HuH-7.5 (cell line): Measurements from ENCODE around the gene ENOSF1.

Experiments used
- DNase-seq: peaks from one replicate; pipeline ENCODE4 v3.0.0; 2011; ENCODE audit warnings: low spot score

The ENOSF1 gene

DNA sequence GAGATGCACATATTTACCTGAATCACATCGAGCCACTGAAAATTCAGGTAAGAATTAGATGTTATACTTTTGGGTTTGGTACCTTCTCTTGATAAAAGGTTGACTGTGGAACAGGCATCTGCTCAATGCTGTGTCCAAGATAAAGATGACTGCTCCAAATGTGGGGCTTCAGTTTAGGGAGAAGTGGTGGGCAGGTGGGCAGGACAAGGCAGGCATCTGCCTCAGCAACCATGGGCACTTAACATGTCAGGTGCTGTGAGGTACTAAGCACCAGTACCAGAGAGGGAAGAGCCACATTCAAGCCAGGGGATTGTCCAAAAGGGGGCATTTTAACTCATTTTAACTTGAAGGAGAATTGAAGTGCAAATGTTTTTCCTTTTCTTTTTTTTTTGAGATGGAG lies 41.0 kb downstream of the ENOSF1 start:
- DNase-seq: no peak

DNA sequence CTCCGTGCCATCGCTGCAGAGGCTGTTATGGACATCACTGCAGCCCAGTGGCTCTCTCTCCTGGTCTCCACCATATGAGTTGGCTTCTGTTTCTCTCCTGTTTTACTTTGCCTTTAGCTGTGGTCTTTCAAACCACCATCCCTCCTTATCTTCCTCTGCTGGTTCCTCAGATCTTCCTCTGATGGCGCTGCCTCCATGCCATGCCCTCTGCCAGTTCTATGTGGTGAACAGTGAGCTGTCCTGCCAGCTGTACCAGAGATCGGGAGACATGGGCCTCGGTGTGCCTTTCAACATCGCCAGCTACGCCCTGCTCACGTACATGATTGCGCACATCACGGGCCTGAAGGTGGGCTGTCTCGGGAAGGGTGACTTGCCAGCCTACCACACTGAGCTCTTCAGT lies 41.9 kb downstream of the ENOSF1 start:
- no peak for DNase-seq

DNA sequence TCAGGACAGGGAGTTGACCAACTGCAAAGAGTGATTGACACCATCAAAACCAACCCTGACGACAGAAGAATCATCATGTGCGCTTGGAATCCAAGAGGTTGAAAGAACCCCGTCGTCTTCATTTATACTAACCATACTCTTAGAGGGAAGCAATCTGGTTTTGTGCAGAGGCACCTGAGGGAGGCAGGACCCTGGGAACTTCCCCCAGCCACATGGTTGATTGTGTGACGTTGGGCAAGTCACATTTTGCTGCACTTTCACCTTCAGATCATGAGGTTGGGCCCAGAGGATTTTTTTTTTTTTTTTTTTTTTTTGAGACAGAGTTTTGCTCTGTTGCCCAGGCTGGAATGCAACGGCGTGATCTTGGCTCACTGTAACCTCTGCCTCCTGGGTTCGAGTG lies 43.4 kb downstream of the ENOSF1 start:
- DNase-seq: no peak

DNA sequence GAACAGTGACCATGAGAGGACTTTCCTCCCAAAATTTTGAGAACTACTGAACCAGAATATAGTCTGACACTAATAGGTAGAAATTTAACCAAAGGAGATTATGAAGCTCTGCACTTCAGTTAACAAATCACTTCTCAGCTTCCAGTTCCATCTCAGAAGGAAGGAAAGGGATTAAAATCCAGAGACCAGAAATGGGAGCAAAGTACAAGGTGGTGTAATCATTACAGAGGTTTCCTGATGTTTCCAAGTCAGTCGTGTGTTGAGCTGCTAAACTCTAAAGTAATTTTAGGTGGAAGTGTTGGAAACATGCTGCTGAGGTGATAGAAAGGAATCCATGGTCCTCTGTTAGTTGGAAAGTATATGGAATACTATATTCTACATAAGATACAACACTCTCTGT lies 44.2 kb downstream of the ENOSF1 start:
- no peak for DNase-seq

DNA sequence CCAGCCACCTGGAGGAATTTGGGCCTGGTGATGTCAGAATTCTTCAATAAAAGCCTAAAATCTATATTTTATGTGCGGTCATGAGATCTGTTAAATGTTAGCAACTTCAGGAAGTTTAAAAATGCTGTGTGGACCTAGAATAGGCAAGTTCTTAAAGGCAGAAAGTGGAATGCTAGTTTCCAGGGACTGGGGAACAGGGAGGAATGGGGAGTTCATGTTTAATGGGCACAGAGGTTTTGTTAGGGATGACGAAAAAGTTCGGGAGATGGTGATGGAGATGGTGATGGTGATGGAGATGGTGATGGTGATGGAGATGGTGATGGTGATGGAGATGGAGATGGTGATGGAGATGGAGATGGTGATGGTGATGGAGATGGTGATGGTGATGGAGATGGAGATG lies 45.8 kb downstream of the ENOSF1 start:
- DNase-seq: no peak

DNA sequence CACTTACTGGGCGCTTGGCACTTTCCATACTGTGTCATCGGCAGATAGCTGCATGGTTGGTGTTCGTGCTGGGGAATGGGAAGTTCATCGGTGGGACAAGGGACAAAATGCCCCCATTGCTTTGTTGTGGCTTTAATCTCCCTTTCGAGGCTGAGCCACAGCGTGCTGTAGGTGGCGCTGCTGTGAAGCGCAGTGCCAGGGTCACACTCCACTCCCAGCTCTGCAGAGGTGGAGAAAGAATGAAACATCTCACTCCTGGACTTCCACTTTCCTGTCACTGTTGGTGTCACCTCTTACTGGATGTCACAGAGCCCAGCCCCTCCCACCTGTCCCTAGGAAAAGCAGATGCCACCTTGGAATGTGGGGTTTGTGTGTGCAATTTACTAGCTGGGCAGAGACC lies 46.3 kb downstream of the ENOSF1 start:
- peak; percentile 44 for DNase-seq

DNA sequence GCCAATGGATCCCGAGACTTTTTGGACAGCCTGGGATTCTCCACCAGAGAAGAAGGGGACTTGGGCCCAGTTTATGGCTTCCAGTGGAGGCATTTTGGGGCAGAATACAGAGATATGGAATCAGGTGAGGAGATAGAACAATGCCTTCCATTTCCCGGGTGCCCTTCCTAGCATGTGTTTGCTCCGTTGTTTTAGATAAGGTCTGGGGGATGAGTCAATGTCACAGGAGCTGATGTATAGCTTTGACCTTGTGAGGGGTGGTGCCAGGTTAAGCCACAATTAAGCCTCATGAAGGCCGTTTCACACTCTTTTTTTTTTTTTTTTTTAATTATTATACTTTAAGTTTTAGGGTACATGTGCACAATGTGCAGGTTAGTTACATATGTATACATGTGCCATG lies 50.2 kb downstream of the ENOSF1 start:
- DNase-seq: no peak

DNA sequence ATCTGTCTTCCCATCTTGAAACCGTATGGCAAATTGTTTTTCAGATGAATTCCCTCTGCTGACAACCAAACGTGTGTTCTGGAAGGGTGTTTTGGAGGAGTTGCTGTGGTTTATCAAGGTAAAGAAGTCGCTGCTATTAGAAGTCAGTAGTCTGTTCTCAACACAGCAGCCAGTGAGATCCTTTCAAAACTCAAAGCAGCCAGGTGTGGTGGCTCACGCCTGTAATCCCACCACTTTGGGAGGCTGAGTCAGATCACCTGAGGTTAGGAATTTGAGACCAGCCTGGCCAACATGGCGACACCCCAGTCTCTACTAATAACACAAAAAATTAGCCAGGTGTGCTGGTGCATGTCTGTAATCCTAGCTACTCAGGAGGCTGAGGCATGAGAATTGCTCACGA lies 52.8 kb downstream of the ENOSF1 start:
- no peak for DNase-seq

DNA sequence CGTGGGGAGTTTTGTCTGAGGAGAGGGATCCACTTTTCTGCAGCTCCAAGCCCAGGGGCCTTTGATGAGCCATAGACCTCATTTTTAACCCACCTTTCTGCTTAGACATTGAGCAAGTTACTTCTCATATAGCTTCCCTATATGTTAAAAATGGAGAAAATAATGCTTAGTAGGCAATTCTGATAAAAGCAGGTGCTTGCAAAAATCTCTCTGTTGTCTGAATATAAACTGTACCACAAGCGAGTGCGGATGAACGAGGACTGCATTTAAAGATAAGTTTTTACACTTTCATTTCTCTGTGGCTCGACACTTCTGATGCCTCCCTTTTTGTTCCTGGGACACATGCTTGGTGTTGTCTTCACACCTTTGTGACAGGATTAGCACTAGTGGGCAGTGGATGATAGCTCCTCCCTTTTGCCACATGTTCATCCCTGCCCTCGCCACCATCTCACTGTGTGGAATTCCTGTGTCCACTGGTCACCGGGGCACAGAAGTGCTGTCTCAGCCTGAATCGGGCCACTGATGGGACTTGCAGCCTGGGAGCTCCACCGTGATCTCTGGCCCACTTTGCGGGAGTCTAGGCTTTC lies 53.4 kb downstream of the ENOSF1 start:
- no peak for DNase-seq

DNA sequence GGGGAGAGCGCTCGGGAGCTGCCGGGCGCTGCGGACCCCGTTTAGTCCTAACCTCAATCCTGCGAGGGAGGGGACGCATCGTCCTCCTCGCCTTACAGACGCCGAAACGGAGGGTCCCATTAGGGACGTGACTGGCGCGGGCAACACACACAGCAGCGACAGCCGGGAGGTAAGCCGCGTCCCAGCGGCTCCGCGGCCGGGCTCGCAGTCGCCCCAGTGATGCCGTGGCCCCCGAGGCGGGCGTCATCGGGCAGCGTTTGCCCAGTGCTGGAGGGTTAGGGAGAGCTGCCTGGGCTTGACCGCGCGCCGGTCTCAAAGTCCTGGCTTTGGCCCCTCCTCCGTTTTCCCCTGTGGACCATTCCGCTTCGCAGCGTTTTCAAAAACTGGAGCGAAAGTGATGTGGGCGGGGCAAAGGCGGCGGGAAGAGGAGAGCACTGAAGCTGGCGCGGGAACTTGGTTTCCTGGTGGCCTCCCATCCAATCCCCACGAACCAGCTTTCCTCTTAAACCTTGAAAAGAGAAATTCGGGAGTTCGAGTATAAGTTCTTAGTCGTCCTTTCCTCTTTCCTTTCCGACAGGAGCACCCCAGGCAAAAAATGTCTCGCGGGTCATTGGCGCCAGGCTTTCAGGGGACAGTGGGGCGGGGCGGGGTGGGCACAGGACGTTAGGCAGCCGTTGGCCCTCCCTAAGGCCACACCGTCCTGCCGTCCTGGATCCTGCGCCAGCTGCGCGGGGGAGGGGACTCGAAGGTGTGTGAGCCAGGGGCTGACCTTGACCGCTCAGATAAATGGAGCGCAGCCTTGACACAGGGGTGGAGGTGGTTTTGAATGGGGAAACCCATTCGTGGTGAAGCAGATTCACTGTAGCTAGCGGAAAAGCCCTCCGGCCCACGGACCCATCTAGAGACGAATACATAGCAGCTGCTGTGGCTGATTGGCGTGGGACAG lies 54.2 kb downstream of the ENOSF1 start:
- DNase-seq: peak; percentile 94

DNA sequence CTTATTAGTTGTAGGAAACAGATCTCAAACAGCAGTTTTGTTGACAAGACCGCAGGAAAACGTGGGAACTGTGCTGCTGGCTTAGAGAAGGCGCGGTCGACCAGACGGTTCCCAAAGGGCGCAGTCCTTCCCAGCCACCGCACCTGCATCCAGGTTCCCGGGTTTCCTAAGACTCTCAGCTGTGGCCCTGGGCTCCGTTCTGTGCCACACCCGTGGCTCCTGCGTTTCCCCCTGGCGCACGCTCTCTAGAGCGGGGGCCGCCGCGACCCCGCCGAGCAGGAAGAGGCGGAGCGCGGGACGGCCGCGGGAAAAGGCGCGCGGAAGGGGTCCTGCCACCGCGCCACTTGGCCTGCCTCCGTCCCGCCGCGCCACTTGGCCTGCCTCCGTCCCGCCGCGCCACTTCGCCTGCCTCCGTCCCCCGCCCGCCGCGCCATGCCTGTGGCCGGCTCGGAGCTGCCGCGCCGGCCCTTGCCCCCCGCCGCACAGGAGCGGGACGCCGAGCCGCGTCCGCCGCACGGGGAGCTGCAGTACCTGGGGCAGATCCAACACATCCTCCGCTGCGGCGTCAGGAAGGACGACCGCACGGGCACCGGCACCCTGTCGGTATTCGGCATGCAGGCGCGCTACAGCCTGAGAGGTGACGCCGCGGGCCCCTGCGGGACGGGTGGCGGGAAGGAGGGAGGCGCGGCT lies 55.0 kb downstream of the ENOSF1 start, which contains the start of gene TYMS:
TSS of gene TYMS (plus strand) at position 343 of the 690 bp plus-strand sequence. CDS start at position 433, 90 bp downstream.
- DNase-seq: peak; percentile 73

DNA sequence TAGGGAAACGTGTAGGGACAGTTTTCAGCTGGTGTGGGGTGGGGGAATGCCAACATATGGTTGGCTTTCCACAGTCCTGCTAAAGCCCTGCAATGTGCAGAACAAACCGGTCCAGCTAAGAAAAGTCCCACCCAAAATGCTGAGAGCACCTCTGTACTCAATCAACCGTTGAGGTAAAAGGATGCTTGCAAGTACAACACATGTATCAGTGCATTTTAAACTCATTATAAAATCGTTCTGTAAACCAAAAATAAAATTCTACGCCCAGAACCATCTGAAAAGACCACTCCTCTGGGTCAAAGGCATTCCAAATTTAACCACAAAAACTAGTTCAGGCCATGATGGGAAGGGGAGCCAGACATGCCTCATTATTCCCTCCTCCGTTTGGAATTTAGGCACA lies 57.0 kb downstream of the ENOSF1 start:
- no peak for DNase-seq

DNA sequence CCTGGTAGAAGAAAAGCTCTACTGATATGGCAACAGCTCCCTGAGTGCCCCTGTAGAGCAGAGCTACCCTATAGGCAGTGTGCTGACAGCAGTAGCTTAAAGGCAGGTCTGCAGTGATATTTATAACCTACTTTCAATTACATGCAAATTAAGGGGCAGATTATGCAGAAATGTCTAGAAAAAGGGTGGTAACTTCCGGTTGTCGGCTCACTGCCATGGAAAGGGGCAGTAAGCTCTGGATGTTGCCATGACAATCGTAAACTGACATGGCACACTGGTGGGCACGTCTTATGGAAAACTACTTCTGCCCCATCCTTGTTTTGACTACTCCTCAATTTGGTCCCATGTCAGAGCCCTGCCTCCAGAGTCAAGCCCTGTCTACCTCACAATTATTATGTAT lies 57.8 kb downstream of the ENOSF1 start:
- DNase-seq: no peak

DNA sequence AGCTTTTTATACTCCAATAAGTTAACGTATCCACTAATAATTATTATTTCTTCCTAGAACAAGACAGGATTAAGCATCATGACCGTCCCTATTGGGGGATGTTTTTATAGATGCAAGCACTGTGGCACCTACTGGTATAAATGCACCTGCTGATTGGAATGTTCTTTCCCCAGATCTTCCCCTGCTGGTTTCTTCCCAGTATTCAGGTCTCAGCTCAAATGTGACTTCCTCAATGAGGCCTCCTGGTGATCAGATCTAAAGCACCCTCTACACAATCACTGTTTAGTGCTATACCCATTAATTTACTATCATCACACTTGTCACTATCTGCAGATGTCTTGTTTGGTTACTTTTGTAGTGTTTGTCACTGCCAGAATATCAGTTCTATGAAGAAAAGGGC lies 58.9 kb downstream of the ENOSF1 start:
- DNase-seq: no peak

DNA sequence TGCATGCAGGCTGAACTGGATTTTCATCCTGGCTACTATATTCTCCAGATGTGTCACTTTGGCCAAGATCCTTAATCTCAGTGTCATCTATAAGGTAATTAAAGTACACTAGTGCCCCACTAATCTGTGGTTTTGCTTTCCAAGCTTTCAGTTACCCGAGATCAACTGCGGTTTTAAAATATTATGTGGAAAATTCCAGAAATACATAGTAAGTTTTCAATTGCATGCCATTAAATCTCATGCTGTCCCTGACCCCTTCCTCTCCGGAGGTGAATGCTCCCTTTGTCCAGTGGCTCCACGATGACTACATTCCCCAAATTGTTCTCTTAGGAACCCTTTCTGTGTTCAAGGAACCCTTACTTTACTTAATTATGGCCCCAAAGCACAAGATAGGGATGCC lies 60.3 kb downstream of the ENOSF1 start:
- DNase-seq: no peak

DNA sequence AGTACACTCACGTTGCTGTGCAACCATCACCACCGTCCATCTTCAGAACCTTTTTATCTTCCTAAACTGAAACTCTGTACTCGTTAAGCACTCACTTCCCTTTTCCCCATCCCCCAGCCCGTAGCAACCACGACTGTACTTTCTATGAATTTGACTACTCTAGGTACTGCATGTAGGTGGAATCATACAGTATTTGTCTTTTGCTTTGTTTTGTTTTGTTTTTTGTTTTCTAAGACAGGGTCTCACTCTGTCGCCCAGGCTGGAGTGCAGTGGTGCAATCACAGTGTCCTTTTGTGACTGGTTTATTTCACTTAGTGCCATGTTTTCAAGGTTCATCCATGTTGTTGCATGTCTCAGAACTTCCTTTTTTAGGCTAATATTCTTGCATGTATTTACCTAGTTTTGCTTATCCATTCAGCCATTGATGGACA lies 62.0 kb downstream of the ENOSF1 start:
- no peak for DNase-seq

DNA sequence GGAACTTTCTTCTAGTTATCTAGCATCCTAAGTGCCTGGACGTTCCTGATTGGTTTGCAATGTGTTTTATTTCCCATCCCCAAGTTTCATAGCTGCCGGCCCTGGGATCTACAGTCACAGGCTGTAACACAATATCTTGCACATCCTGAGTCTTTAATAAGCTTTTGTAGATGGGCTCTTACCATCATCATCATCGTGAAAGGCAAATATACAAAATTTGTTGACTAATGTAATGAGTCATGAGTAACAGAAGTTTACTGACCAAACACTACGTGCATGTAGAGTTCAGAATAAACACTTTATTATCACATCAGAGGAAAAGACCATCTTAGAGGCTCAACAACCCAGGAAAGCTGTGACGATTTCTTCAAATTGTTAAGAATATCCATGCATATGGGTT lies 63.1 kb downstream of the ENOSF1 start:
- no peak for DNase-seq

DNA sequence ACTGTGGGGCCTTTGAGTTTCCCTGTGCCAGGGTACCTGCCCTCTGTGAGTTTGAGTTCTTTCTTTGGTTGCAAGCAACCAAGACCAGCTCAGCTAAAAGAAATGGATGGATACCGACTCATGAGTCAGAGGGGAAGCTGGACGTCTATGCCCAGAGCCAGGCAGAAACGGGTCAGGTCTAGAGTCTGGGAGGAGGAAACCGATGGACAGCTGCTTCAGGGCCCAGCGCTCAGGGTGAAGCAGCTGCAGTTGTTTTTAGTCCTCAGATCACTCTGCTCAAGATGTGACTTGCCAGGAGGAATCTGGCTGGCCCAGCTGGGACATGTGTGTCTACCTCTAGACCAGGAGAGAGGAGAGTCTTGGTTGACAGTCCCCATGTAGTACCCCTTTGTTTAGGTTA lies 65.1 kb downstream of the ENOSF1 start:
- no peak for DNase-seq

DNA sequence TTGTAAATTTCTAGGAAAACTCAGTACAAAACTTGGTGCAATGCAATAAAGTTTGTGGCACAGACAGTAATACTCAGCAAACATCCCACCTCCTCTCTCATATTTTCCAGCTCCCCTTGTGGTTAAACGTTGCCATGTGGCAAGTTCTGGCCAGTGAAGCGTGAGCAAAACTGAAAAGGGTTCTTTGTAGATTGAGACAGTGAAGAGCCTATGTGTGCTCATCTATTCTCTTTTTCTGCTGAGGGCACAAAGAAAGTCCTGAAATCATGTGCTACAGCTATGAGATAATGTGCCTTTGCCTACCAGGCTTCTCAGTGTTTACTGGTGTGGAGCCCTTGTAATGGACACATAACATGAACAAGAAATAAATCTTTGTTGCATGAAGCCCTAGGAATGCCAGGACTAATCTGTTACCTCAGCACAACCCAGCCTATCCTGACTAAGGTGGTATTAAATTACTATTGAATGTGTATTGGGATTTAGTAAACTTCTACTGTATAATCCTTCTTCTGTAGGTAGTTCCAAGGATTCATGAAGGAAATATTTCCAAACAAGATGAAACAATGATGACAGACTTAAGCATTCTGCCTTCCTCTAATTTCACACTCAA lies 67.9 kb downstream of the ENOSF1 start:
- no peak for DNase-seq

DNA sequence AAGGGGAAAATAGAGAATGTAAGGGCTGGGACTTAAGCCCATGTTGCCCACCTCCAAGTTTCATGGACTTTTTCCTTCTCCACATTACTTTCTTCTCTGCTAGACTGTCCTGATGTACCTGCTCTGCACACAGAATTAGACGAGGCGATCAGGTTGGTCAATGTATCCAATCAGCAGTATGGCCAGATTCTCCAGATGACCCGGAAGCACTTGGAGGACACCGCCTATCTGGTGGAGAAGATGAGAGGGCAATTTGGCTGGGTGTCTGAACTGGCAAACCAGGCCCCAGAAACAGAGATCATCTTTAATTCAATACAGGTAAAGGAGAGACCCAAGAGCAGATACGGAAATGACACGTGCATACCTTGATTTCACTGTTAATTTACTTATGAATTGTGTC lies 71.2 kb downstream of the ENOSF1 start:
- no peak for DNase-seq

DNA sequence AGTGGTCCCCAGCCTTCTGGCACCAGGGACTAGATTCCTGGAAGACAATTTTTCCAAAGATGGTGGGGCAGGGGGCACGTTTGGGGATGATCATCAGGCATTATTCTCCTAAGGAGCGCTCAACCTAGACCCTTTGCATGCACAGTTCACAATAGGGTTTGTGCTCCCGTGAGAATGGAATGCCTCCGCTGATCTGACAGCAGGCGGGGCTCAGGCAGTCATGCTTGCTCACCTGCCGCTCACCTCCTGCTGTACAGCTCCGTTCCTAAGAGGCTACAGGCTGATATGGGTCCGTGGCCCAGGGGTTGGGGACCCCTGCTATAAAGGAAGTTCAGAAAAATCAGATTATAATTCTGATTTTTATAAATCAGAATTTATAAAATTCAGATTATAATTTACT lies 77.3 kb downstream of the ENOSF1 start:
- DNase-seq: no peak

DNA sequence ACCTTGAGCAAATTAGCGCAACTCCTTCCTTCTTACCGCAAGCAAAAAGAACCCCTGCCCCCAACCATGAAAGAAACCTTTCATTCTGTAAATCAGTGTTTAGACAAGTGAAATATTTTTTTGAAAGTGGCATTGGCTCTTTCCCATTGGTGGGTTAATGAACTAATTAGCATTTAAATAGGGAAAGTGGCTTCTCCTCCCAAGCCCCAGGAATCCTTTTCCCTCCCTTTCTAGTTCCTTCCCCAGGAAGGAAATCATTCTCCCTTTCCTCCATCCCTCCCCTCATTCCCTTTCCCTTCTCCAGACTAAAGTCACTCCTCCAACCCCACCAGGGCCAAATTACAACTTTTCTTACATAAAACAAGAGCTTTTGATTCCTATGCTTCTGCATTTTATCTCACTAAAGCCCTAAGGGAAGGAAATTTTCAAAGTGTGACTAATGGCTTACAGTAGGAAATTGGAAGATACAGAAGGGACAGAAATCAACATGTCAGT lies 77.8 kb downstream of the ENOSF1 start:
- no peak for DNase-seq
